Retinal pigment epithelial cell (primary cell): ENCODE measurements around the gene TYW5.

Source experiments
- DNase-seq: peaks from one replicate; pipeline ENCODE4 v3.0.0-alpha.2; 2010; ENCODE audit warnings: low read depth
- H3K4me3 ChIP-seq: 2 replicates; pipeline ENCODE4 v1.5.1; 2011; ENCODE audit warnings: mild to moderate bottlenecking, low read length, control low read depth, moderate library complexity
- CTCF ChIP-seq: conservative IDR thresholded peaks from 2 replicates; pipeline ENCODE4 v1.5.1; 2011; ENCODE audit warnings: low read depth, low read length, control low read depth, inconsistent platforms

Gene TYW5

GRCh38 chr2:199911052-199911876 lies 44.0 kb downstream of the TYW5 start, which contains the start of gene C2orf69:
Gene C2orf69, plus strand, starts transcription at chr2:199911293. Its CDS starts 146 bp downstream, at chr2:199911439.
- peak within 1 kb of the TSS; percentile 81 for H3K4me3 ChIP-seq
- DNase-seq = peak; percentile 85
- no peak for TF ChIP-seq CTCF

GRCh38 chr2:199910338-199911051 lies 44.8 kb downstream of the TYW5 start:
- DNase-seq = no peak

GRCh38 chr2:199907008-199907714 lies 48.1 kb downstream of the TYW5 start:
- no peak overlapping the region for H3K4me3 ChIP-seq
- peak; percentile 46 for DNase-seq
- TF ChIP-seq CTCF = no peak

More at GRCh38 chr2:199910338-199911051, 44.8 kb downstream of the TYW5 start:
- no peak for TF ChIP-seq CTCF
- peak overlapping the region; percentile 53 for H3K4me3 ChIP-seq

GRCh38 chr2:199903111-199903510 lies 52.2 kb downstream of the TYW5 start:
- no peak overlapping the region for H3K4me3 ChIP-seq
- no peak for TF ChIP-seq CTCF
- DNase-seq = peak; percentile 79

- DNase-seq = no peak
- no peak overlapping the region for H3K4me3 ChIP-seq
- no peak for TF ChIP-seq CTCF
Observed at GRCh38 chr2:199902486-199903110, 52.7 kb downstream of the TYW5 start.

GRCh38 chr2:199901942-199902341 lies 53.3 kb downstream of the TYW5 start:
- TF ChIP-seq CTCF = no peak
- no peak for DNase-seq
- no peak overlapping the region for H3K4me3 ChIP-seq
